Measurements from ENCODE around the gene ZNF667.

ZNF667 gene

GRCh38 chr19:56476651-56477428 lies at the start of gene ZNF667:
Gene ZNF667 (minus strand): TSS chr19:56477345. CDS start chr19:56462370, 14,975 bp downstream.
- Mint-ChIP-seq H3K4me1 (peaks cover 20% of the 10 kb centered on the region), H3K4me3 (peak within 1 kb of the TSS; percentile 90), H3K27me3 (peaks cover 18% of the 10 kb centered on the region), H3K27ac (peak within 1 kb of the TSS; percentile 90), H3K9me3 (peaks cover 61% of the 10 kb centered on the region), H3K36me3 (ENCODE audit: low read depth) (peaks cover 54% of the 10 kb centered on the region)
- DNase-seq = peak; percentile 15
- peak; percentile 22 for ATAC-seq

DNA sequence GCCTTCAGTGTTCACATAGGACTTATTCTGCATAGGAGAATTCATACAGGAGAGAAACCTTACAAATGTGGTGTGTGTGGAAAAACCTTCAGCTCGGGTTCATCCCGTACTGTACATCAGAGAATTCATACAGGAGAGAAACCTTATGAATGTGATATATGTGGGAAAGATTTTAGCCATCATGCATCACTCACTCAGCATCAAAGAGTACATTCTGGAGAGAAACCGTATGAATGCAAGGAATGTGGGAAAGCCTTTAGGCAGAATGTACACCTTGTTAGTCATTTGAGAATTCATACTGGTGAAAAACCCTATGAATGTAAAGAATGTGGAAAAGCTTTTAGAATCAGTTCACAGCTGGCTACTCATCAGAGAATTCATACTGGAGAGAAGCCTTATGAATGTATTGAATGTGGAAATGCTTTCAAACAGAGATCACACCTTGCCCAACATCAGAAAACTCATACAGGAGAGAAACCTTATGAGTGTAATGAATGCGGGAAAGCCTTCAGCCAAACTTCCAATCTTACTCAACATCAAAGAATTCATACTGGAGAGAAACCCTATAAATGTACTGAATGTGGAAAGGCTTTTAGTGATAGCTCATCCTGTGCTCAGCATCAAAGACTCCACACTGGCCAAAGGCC lies 48.2 kb upstream of the ZNF667 start:
- no peaks in the 10 kb centered on the region for H3K4me1 Mint-ChIP-seq
- no peak overlapping the region for H3K27ac Mint-ChIP-seq
- H3K9me3 Mint-ChIP-seq = peaks cover 73% of the 10 kb centered on the region

GRCh38 chr19:56508290-56508778 lies 31.2 kb upstream of the ZNF667 start:
- no peak for ATAC-seq
- H3K27me3 Mint-ChIP-seq = no peaks in the 10 kb centered on the region
- peaks cover 16% of the 10 kb centered on the region for H3K36me3 Mint-ChIP-seq (ENCODE audit: low read depth)
- no peak for DNase-seq
- no peak overlapping the region for H3K4me3 Mint-ChIP-seq
- peaks cover 6% of the 10 kb centered on the region for H3K4me1 Mint-ChIP-seq
- peaks cover 40% of the 10 kb centered on the region for H3K9me3 Mint-ChIP-seq
- no peak overlapping the region for H3K27ac Mint-ChIP-seq

More for the DNA sequence above, 48.2 kb upstream of the ZNF667 start:
- ATAC-seq (no peak), DNase-seq (no peak)
- H3K27me3 Mint-ChIP-seq = no peaks in the 10 kb centered on the region
- H3K4me3 Mint-ChIP-seq = no peak overlapping the region
- H3K36me3 Mint-ChIP-seq (ENCODE audit: low read depth) = peaks cover 57% of the 10 kb centered on the region

DNA sequence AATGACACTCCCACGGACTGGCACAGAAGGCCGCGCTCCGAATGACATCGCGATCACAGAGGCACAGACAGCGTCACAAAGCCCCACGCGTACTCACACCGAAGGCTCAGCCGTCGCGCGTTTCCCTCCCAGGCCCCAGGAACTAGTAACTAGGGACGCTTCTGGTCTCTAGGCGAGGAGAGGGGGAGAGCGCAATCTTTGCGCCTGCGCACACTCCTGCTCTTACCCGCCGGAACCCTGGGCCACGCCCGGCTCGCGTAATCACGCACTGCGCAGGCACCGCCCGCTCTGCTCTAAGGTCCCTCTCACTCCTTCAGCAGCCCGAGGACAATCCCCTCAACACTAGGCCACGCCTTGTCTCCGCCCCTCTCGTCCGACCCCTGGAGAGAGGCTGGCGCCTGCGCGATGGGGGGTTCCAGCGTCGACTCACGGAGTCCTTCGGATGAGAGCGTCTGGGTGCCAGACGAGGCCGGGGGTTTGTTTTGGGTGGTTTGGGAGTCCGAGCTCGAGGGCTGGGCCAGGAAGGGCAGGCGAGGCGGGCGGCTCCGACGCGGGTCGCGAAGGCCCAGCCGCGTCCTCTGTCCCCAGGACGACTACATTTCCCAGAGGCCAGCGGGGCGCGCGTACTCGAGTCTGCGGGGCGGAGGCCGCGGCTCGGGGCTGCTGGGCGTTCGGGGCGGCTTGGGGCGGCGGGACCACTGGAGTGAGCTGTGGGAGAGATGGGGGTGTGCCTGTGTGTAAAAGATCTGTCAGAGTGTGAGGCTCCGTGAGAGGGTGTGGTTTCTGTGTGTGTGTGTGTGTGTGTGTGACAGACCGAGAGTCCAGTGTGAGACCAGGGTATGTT lies 30.5 kb upstream of the ZNF667 start, which contains the start of gene ZNF471:
TSS of gene ZNF471 (plus strand) at position 410 of the 844 bp plus-strand sequence. CDS start 3,717 bp downstream, outside the sequence.
- DNase-seq (peak; percentile 82), ATAC-seq (peak; percentile 99)
- no peak within 1 kb of the TSS for H3K4me3 Mint-ChIP-seq
- H3K27ac Mint-ChIP-seq = no peak within 1 kb of the TSS
- H3K4me1 Mint-ChIP-seq = peaks cover 6% of the 10 kb centered on the region
- H3K27me3 Mint-ChIP-seq = no peaks in the 10 kb centered on the region
- H3K36me3 Mint-ChIP-seq (ENCODE audit: low read depth) = peaks cover 15% of the 10 kb centered on the region
- peaks cover 38% of the 10 kb centered on the region for H3K9me3 Mint-ChIP-seq

GRCh38 chr19:56504581-56504980 lies 27.4 kb upstream of the ZNF667 start:
- H3K9me3 Mint-ChIP-seq = peaks cover 58% of the 10 kb centered on the region
- no peak for DNase-seq
- peaks cover 22% of the 10 kb centered on the region for H3K36me3 Mint-ChIP-seq (ENCODE audit: low read depth)
- no peak for ATAC-seq
- H3K27ac Mint-ChIP-seq = no peak overlapping the region
- H3K4me3 Mint-ChIP-seq = no peak overlapping the region
- H3K4me1 Mint-ChIP-seq = peaks cover 6% of the 10 kb centered on the region
- H3K27me3 Mint-ChIP-seq = no peaks in the 10 kb centered on the region

DNA sequence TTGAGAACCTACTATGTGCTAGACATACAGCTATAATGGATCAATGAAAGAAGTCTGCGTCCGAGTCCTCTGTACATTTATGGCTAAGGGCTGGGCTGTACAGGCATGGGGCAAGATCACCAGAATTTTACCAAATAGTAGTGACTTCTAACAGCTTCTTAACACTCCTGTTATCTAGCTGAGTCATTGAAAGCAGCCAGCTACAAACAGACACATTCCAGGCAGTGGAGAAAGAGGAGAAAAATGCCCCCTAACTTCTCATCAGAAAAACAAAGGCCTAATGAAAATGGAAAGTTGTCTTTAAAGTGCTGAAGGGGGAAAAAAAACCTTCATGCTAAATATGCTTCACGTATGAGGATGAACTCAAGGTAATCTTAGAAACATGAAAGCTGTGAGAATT lies 14.3 kb upstream of the ZNF667 start:
- Mint-ChIP-seq H3K9me3 (peaks cover 75% of the 10 kb centered on the region), H3K4me1 (no peaks in the 10 kb centered on the region), H3K4me3 (no peak overlapping the region), H3K27ac (no peak overlapping the region), H3K27me3 (no peaks in the 10 kb centered on the region), H3K36me3 (ENCODE audit: low read depth) (peaks cover 42% of the 10 kb centered on the region)
- DNase-seq = no peak
- no peak for ATAC-seq

- Mint-ChIP-seq H3K27ac (peak overlapping the region; percentile 90), H3K4me3 (peak overlapping the region; percentile 90), H3K4me1 (peaks cover 20% of the 10 kb centered on the region), H3K36me3 (ENCODE audit: low read depth) (peaks cover 48% of the 10 kb centered on the region), H3K9me3 (peaks cover 60% of the 10 kb centered on the region), H3K27me3 (peaks cover 18% of the 10 kb centered on the region)
- DNase-seq = peak; percentile 62
- ATAC-seq = peak; percentile 87
Observed at GRCh38 chr19:56477429-56478338, 539 bp upstream of the ZNF667 start.

GRCh38 chr19:56476093-56476492 lies 1.1 kb downstream of the ZNF667 start:
- peaks cover 57% of the 10 kb centered on the region for H3K36me3 Mint-ChIP-seq (ENCODE audit: low read depth)
- H3K4me3 Mint-ChIP-seq = peak overlapping the region; percentile 90
- no peak for DNase-seq

DNA sequence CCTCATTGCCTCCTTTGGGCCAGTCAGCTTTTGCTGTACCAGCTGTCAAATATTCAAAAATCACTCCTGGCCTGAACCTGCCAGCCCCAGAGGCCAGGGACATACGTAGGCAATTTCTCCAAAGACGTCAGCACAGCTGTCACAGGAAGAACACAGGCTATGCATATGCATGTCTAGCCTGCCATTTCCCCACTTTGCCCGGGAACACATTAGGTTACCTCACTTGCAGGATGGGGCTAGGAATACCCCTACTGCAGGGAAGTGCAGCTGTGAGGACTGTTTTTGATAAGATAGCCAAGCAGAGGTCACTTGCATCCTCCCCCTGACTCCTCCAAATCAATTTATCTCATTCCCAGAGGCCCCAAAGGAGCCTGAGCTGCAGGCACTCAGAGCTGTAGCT lies 2.8 kb downstream of the ZNF667 start:
- Mint-ChIP-seq H3K27ac (no peak overlapping the region), H3K9me3 (peaks cover 55% of the 10 kb centered on the region), H3K27me3 (peaks cover 17% of the 10 kb centered on the region), H3K4me1 (peaks cover 20% of the 10 kb centered on the region), H3K36me3 (ENCODE audit: low read depth) (peaks cover 59% of the 10 kb centered on the region), H3K4me3 (no peak overlapping the region)
- DNase-seq (no peak), ATAC-seq (no peak)

More at GRCh38 chr19:56476093-56476492, 1.1 kb downstream of the ZNF667 start:
- Mint-ChIP-seq H3K4me1 (peaks cover 20% of the 10 kb centered on the region), H3K9me3 (peaks cover 62% of the 10 kb centered on the region), H3K27me3 (peaks cover 18% of the 10 kb centered on the region), H3K27ac (no peak overlapping the region)
- ATAC-seq = no peak

DNA sequence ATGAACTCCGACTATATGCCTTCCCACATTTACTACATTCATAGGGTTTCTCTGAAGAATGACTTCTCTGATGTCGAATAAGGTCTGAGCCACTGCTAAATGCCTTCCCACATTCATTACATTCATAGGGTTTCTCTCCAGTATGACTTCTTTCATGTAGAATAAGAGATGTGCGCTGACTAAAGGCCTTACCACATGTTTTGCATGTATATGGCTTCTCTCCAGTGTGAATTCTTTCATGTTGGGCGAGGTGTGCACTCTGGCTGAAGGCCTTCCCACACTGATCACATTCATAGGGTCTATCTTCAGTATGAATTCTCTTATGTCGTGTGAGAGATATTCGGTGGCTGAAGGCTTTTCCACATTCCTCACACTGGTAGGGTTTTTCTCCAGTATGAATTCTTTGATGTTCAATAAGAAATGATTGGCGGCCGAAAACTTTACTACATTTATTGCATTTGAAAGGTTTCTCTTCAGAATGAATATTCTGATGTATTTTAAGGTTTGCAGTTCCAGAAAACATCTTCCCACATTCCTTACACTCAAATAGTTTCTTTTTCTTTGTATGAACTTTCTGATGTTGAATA lies 35.8 kb downstream of the ZNF667 start:
- Mint-ChIP-seq H3K27ac (no peak overlapping the region), H3K4me1 (no peaks in the 10 kb centered on the region), H3K36me3 (ENCODE audit: low read depth) (peaks cover 41% of the 10 kb centered on the region), H3K9me3 (peaks cover 55% of the 10 kb centered on the region), H3K27me3 (no peaks in the 10 kb centered on the region), H3K4me3 (no peak overlapping the region)
- ATAC-seq (no peak), DNase-seq (no peak)

- no peaks in the 10 kb centered on the region for H3K27me3 Mint-ChIP-seq
- H3K9me3 Mint-ChIP-seq = peaks cover 78% of the 10 kb centered on the region
- no peak overlapping the region for H3K4me3 Mint-ChIP-seq
- no peak for ATAC-seq
- no peaks in the 10 kb centered on the region for H3K4me1 Mint-ChIP-seq
- peaks cover 82% of the 10 kb centered on the region for H3K36me3 Mint-ChIP-seq (ENCODE audit: low read depth)
- DNase-seq = no peak
- H3K27ac Mint-ChIP-seq = no peak overlapping the region
Observed at GRCh38 chr19:56423985-56424353, 53.2 kb downstream of the ZNF667 start.

DNA sequence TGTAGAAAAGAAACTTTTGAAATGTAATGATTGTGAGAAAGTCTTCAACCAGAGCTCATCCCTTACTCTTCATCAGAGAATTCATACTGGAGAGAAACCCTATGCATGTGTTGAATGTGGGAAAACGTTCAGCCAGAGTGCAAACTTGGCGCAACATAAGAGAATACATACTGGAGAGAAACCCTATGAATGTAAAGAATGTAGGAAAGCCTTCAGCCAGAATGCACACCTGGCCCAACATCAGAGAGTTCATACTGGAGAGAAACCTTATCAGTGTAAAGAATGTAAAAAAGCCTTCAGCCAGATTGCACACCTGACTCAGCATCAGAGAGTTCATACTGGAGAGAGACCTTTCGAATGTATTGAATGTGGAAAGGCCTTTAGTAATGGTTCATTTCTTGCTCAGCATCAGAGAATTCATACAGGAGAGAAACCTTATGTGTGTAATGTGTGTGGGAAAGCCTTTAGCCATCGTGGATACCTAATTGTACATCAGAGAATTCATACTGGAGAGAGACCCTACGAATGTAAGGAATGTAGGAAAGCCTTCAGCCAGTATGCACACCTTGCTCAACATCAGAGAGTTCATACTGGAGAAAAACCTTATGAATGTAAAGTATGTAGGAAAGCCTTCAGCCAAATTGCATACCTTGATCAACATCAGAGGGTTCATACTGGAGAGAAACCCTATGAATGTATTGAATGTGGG lies 53.7 kb downstream of the ZNF667 start:
- Mint-ChIP-seq H3K4me1 (no peaks in the 10 kb centered on the region), H3K9me3 (peaks cover 81% of the 10 kb centered on the region), H3K4me3 (no peak overlapping the region), H3K36me3 (ENCODE audit: low read depth) (peaks cover 88% of the 10 kb centered on the region), H3K27me3 (no peaks in the 10 kb centered on the region), H3K27ac (no peak overlapping the region)
- DNase-seq = no peak
- ATAC-seq = no peak

DNA sequence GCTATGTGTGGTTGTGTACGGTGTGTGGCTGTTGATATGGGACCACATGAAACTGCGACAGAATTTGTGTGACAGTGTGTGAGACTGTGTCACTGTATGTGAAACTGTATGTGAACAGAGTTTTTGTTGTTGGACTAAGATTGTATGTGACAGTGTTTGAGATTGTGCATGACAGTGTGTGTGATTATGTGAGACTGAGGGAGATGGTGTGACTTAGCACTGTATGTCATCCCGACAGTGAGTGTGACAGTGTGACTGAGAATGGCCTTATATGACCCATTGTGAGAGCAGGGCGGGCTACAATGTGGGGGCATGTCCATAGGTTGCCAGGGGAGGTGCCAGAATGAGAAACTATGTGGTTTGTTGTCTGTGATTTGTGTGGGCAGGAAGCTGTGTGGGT lies 72.1 kb downstream of the ZNF667 start:
- Mint-ChIP-seq H3K27ac (peak overlapping the region; percentile 98), H3K27me3 (no peaks in the 10 kb centered on the region), H3K9me3 (peaks cover 65% of the 10 kb centered on the region), H3K4me1 (peaks cover 28% of the 10 kb centered on the region), H3K36me3 (ENCODE audit: low read depth) (peaks cover 81% of the 10 kb centered on the region), H3K4me3 (peak overlapping the region; percentile 86)
- DNase-seq = no peak
- ATAC-seq = no peak

All from activated naive CD8-positive, alpha-beta T cell treated with anti-CD3 and anti-CD28 coated beads, Interleukin-2, amount 50 U/mL, for 24 hours (primary cell).